Measurements from ENCODE around the gene PPP2R5C. TPM values are rescaled to one million over a fixed set of nuclear protein-coding genes. Genes with fewer than 3 reads are reported as not detected.

PPP2R5C gene
- total RNA-seq, 1 donor from 2014 or later, result 71.5 TPM

GRCh38 chr14:101948666-101949216 is 187.2 kb downstream of the PPP2R5C start:
- no peak for DNase-seq (ENCODE audit: low spot score)
- no peaks in the 10 kb centered on the region for H3K9me3 Mint-ChIP-seq (ENCODE audit: unreplicated experiment)
- no peaks in the 10 kb centered on the region for H3K36me3 Mint-ChIP-seq (ENCODE audit: low read depth, unreplicated experiment)
- H3K27me3 Mint-ChIP-seq (ENCODE audit: unreplicated experiment), result peaks cover 6% of the 10 kb centered on the region
- H3K4me3 Mint-ChIP-seq (ENCODE audit: unreplicated experiment), result peak overlapping the region; percentile 95
- H3K27ac Mint-ChIP-seq (ENCODE audit: unreplicated experiment), result peak overlapping the region; percentile 98
- TF ChIP-seq, protein P1, sequence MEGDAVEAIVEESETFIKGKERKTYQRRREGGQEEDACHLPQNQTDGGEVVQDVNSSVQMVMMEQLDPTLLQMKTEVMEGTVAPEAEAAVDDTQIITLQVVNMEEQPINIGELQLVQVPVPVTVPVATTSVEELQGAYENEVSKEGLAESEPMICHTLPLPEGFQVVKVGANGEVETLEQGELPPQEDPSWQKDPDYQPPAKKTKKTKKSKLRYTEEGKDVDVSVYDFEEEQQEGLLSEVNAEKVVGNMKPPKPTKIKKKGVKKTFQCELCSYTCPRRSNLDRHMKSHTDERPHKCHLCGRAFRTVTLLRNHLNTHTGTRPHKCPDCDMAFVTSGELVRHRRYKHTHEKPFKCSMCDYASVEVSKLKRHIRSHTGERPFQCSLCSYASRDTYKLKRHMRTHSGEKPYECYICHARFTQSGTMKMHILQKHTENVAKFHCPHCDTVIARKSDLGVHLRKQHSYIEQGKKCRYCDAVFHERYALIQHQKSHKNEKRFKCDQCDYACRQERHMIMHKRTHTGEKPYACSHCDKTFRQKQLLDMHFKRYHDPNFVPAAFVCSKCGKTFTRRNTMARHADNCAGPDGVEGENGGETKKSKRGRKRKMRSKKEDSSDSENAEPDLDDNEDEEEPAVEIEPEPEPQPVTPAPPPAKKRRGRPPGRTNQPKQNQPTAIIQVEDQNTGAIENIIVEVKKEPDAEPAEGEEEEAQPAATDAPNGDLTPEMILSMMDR (IDR thresholded peaks at IDR 0.05; ENCODE audit: unreplicated experiment), result no peak
- peaks cover 11% of the 10 kb centered on the region for H3K4me1 Mint-ChIP-seq (ENCODE audit: unreplicated experiment)

- no peak for DNase-seq (ENCODE audit: low spot score)
- H3K4me3 Mint-ChIP-seq (ENCODE audit: unreplicated experiment), result no peak overlapping the region
- no peak overlapping the region for H3K27ac Mint-ChIP-seq (ENCODE audit: unreplicated experiment)
- H3K36me3 Mint-ChIP-seq (ENCODE audit: low read depth, unreplicated experiment), result no peaks in the 10 kb centered on the region
- no peaks in the 10 kb centered on the region for H3K9me3 Mint-ChIP-seq (ENCODE audit: unreplicated experiment)
- H3K27me3 Mint-ChIP-seq (ENCODE audit: unreplicated experiment), result peaks cover 6% of the 10 kb centered on the region
- H3K4me1 Mint-ChIP-seq (ENCODE audit: unreplicated experiment), result peaks cover 11% of the 10 kb centered on the region
- TF ChIP-seq, protein P1 (IDR thresholded peaks at IDR 0.05; ENCODE audit: unreplicated experiment), result no peak
Measured at GRCh38 chr14:101950100-101950499, 188.6 kb downstream of the PPP2R5C start.

DNA sequence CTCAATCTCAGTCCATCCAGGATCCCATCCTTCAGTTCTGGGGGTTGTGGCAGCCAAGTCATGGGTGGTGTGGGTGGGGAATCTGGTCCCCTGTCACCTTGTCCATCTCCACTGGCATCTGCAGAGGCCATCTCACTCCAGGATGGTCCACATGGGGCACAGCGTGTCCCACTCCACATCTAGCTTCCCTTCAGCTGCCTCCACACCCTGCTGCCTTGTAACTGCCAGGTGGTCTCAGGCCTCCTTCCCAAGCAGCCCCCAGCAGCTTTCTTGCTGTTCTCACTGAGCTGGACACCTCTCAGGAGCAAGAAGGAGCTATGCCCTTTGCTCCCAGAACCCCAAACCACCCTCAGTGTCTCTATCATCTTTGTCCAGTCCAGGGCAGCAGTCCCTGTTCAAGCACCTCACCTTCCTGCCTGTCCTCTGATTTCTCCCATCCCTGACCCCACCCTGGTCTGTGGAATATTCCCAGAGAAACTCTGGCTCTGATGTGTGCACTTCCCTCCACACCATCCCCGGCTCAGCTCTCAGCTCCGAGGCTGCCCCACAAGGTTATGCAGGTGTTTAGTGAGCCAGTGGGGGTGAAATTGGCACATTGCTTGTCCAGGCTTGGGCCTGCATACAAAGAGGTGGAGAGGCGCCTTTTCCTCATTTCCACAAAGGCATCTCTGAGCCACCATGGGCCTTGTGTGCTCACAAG is 189.2 kb downstream of the PPP2R5C start:
- peaks cover 11% of the 10 kb centered on the region for H3K4me1 Mint-ChIP-seq (ENCODE audit: unreplicated experiment)
- no peak overlapping the region for H3K27ac Mint-ChIP-seq (ENCODE audit: unreplicated experiment)
- H3K27me3 Mint-ChIP-seq (ENCODE audit: unreplicated experiment), result peaks cover 6% of the 10 kb centered on the region
- no peak for DNase-seq (ENCODE audit: low spot score)
- H3K9me3 Mint-ChIP-seq (ENCODE audit: unreplicated experiment), result no peaks in the 10 kb centered on the region
- TF ChIP-seq, protein P1 (IDR thresholded peaks at IDR 0.05; ENCODE audit: unreplicated experiment), result no peak
- H3K4me3 Mint-ChIP-seq (ENCODE audit: unreplicated experiment), result peak overlapping the region; percentile 37
- no peaks in the 10 kb centered on the region for H3K36me3 Mint-ChIP-seq (ENCODE audit: low read depth, unreplicated experiment)

DNA sequence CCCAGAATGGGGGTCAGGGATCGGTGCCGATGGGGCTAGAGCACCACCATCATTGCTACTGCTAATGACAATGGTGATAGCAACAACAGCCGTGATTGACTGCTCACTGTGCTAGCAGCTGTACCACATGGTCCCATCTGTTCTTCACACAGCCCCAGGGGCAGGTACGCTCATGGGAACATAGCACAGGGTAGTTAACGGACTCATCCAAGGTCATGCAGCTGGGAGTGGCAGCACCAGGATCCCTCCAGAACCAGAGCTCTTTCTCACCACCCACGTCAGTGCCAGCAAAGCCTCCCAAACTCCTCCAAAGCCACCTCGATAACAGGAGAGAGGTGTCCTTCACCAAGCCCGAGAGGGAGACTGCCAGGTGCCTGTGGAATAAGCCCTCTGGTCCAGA is 191.6 kb downstream of the PPP2R5C start:
- TF ChIP-seq, protein P1 (IDR thresholded peaks at IDR 0.05; ENCODE audit: unreplicated experiment), result no peak
- no peaks in the 10 kb centered on the region for H3K9me3 Mint-ChIP-seq (ENCODE audit: unreplicated experiment)
- H3K27ac Mint-ChIP-seq (ENCODE audit: unreplicated experiment), result no peak overlapping the region
- no peak overlapping the region for H3K4me3 Mint-ChIP-seq (ENCODE audit: unreplicated experiment)
- H3K36me3 Mint-ChIP-seq (ENCODE audit: low read depth, unreplicated experiment), result no peaks in the 10 kb centered on the region
- peaks cover 2% of the 10 kb centered on the region for H3K27me3 Mint-ChIP-seq (ENCODE audit: unreplicated experiment)
- DNase-seq (ENCODE audit: low spot score), result no peak
- H3K4me1 Mint-ChIP-seq (ENCODE audit: unreplicated experiment), result peaks cover 6% of the 10 kb centered on the region

DNA sequence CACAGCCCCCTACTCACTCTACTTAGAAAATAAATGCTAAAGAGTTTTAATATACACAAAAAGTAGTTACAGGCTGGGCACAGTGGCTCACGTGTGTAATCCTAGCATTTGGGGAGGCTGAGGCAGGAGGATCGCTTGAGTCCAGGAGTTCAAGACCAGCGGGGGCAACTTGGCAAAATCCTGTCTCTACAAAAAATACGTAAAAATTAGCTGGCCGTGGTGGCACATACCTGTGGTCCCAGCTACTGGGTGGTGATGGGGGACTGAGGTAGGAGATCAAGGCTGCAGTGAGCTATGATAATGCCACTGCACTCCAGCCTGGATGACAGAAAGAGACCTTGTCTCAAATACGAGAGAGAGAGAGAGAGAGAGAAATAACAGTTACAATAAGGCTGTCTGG is 193.0 kb downstream of the PPP2R5C start:
- H3K9me3 Mint-ChIP-seq (ENCODE audit: unreplicated experiment), result no peaks in the 10 kb centered on the region
- no peak overlapping the region for H3K27ac Mint-ChIP-seq (ENCODE audit: unreplicated experiment)
- no peaks in the 10 kb centered on the region for H3K36me3 Mint-ChIP-seq (ENCODE audit: low read depth, unreplicated experiment)

More for the DNA sequence above, 193.0 kb downstream of the PPP2R5C start:
- no peak for DNase-seq (ENCODE audit: low spot score)
- no peaks in the 10 kb centered on the region for H3K4me1 Mint-ChIP-seq (ENCODE audit: unreplicated experiment)
- peaks cover 2% of the 10 kb centered on the region for H3K27me3 Mint-ChIP-seq (ENCODE audit: unreplicated experiment)
- no peak overlapping the region for H3K4me3 Mint-ChIP-seq (ENCODE audit: unreplicated experiment)
- TF ChIP-seq, protein P1 (IDR thresholded peaks at IDR 0.05; ENCODE audit: unreplicated experiment), result no peak
